ENCODE measurements around the gene PCDHB11. TPM values are rescaled to one million over a fixed set of nuclear protein-coding genes. Genes with fewer than 3 reads are reported as not detected.
"Not testable (repeated sequence)": the region's sequence is repeated elsewhere in the genome, so short reads cannot be mapped to it uniquely, and the experiment has no call there.

PCDHB11 gene
- total and polyA plus RNA-seq, 2 donors (not counting 3 experiments of a cell fraction or from before 2014, with no cell fraction given), result 0.11 to 0.18 TPM

- no TSS peak for BruUV-seq (replicated peaks)
- ChIA-PET CTCF (interaction anchor here (0.9 to 1.4 kb wide), 5 partner anchors 10 to 356 kb away, joined by 3 to 4 read pairs (median 4); partner anchors contain the start of gene PCDHGA11), POLR2A (no interaction called here)
- no peak within 1 kb of the TSS for H3K27ac ChIP-seq (ENCODE audit: insufficient read depth, low read depth, low read length)
- H3K4me1 ChIP-seq (ENCODE audit: control insufficient read depth, extremely low read depth, insufficient read depth, low read length), result no peaks in the 10 kb centered on the region
- H3K79me2 ChIP-seq (ENCODE audit: control insufficient read depth, insufficient read depth, low read length), result no peaks in the 10 kb centered on the region
- TF ChIP-seq JUN (IDR thresholded peaks at IDR 0.05; ENCODE audit: borderline replicate concordance, insufficient read depth, insufficient read length, low read depth) (no peak), GATA2 (IDR thresholded peaks at IDR 0.05; ENCODE audit: insufficient read depth, insufficient read length, low read depth, low read length) (no peak), EZH2 (IDR thresholded peaks at IDR 0.05; ENCODE audit: borderline replicate concordance, low read depth, low read length, severe bottlenecking) (no peak), MYC (IDR thresholded peaks at IDR 0.05; ENCODE audit: low read depth, low read length) (no peak), POLR2AphosphoS5 (IDR thresholded peaks at IDR 0.05; ENCODE audit: insufficient read depth, low read depth, low read length) (no peak), MAX (IDR thresholded peaks at IDR 0.05; ENCODE audit: insufficient read depth, insufficient read length) (no peak), POLR2A (IDR thresholded peaks at IDR 0.05; ENCODE audit: low read depth, low read length) (no peak), FOS (IDR thresholded peaks at IDR 0.05; ENCODE audit: borderline replicate concordance, insufficient read depth, low read length) (no peak)
- TF ChIP-seq, protein P1, sequence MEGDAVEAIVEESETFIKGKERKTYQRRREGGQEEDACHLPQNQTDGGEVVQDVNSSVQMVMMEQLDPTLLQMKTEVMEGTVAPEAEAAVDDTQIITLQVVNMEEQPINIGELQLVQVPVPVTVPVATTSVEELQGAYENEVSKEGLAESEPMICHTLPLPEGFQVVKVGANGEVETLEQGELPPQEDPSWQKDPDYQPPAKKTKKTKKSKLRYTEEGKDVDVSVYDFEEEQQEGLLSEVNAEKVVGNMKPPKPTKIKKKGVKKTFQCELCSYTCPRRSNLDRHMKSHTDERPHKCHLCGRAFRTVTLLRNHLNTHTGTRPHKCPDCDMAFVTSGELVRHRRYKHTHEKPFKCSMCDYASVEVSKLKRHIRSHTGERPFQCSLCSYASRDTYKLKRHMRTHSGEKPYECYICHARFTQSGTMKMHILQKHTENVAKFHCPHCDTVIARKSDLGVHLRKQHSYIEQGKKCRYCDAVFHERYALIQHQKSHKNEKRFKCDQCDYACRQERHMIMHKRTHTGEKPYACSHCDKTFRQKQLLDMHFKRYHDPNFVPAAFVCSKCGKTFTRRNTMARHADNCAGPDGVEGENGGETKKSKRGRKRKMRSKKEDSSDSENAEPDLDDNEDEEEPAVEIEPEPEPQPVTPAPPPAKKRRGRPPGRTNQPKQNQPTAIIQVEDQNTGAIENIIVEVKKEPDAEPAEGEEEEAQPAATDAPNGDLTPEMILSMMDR (IDR thresholded peaks at IDR 0.05; ENCODE audit: extremely low read depth in 1 of 2, insufficient read depth in 1 of 2, low read depth in 1 of 2, low read length in 2 of 2), result no peak
- H3K4me3 ChIP-seq (replicated peaks in 1 of 3; ENCODE audit: insufficient read depth in 1 of 3, low read depth in 1 of 3, low read length in 3 of 3), result no peak within 1 kb of the TSS
- H3K4me2 ChIP-seq (ENCODE audit: insufficient read depth, low read length), result no peak within 1 kb of the TSS
- no peaks in the 10 kb centered on the region for H3K36me3 ChIP-seq (ENCODE audit: control insufficient read depth in 2 of 2, extremely low read depth in 1 of 2, insufficient read depth in 2 of 2, low read length in 2 of 2)
- H2AFZ ChIP-seq (ENCODE audit: low read depth, low read length), result no peak within 1 kb of the TSS
- H3K9ac ChIP-seq (replicated peaks; ENCODE audit: extremely low read depth, insufficient read depth, low read length), result no peak within 1 kb of the TSS
- no peaks in the 10 kb centered on the region for H3K9me1 ChIP-seq (replicated peaks; ENCODE audit: control insufficient read depth, extremely low read depth, insufficient read depth, low read length)
- intact Hi-C loops (cut with micrococcal nuclease) (no loop called here), dilution Hi-C loops (cut with MboI; ENCODE audit: extremely low pct_ligation_motif_present, low sequenced_read_pairs) (no loop called here)
- FAIRE-seq (no peak), DNase-seq (ENCODE audit: low read depth, low spot score) (peak; percentile 24)
- H3K27me3 ChIP-seq (ENCODE audit: control insufficient read depth in 2 of 2, insufficient read depth in 2 of 2, low read length in 2 of 2), result no peaks in the 10 kb centered on the region
- no peaks in the 10 kb centered on the region for H3K9me3 ChIP-seq (replicated peaks; ENCODE audit: control insufficient read depth, insufficient read depth, low read length)
- no peaks in the 10 kb centered on the region for H4K20me1 ChIP-seq (replicated peaks; ENCODE audit: control insufficient read depth, extremely low read depth, insufficient read depth, low read length)
These were observed 9.1 kb downstream of the PCDHB11 start, which contains the start of gene PCDHB12 for GRCh38 chr5:141208478-141208877. TSS of gene PCDHB12 (plus strand) at chr5:141208719. CDS start at chr5:141208908, 189 bp downstream.

DNA sequence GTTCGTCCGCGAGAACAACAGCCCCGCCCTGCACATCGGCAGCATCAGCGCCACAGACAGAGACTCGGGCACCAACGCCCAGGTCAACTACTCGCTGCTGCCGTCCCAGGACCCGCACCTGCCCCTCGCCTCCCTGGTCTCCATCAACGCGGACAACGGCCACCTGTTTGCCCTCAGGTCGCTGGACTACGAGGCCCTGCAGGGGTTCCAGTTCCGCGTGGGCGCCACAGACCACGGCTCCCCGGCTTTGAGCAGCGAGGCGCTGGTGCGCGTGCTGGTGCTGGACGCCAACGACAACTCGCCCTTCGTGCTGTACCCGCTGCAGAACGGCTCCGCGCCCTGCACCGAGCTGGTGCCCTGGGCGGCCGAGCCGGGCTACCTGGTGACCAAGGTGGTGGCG, 10.9 kb downstream of the PCDHB11 start:
- POLR2A ChIA-PET, result not testable (repeated sequence)

DNA sequence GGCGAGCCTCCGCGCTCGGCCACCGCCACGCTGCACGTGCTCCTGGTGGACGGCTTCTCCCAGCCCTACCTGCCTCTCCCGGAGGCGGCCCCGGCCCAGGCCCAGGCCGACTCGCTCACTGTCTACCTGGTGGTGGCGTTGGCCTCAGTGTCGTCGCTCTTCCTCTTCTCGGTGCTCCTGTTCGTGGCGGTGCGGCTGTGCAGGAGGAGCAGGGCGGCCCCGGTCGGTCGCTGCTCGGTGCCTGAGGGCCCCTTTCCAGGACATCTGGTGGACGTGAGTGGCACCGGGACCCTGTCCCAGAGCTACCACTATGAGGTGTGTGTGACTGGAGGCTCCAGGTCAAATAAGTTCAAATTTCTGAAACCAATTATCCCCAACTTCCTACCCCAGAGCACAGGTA, 11.4 kb downstream of the PCDHB11 start:
- H2AFZ ChIP-seq (ENCODE audit: low read depth, low read length); H3K4me3 ChIP-seq (replicated peaks in 1 of 3; ENCODE audit: insufficient read depth in 1 of 3, low read depth in 1 of 3, low read length in 3 of 3); DNase-seq (ENCODE audit: low read depth, low spot score); FAIRE-seq; dilution Hi-C loops (cut with MboI; ENCODE audit: extremely low pct_ligation_motif_present, low sequenced_read_pairs); BruUV-seq (replicated peaks); H3K27me3 ChIP-seq (ENCODE audit: control insufficient read depth in 2 of 2, insufficient read depth in 2 of 2, low read length in 2 of 2); H3K9me1 ChIP-seq (replicated peaks; ENCODE audit: control insufficient read depth, extremely low read depth, insufficient read depth, low read length); CTCF ChIA-PET; H3K79me2 ChIP-seq (ENCODE audit: control insufficient read depth, insufficient read depth, low read length); H3K36me3 ChIP-seq (ENCODE audit: control insufficient read depth in 2 of 2, extremely low read depth in 1 of 2, insufficient read depth in 2 of 2, low read length in 2 of 2); H3K9me3 ChIP-seq (replicated peaks; ENCODE audit: control insufficient read depth, insufficient read depth, low read length); POLR2A ChIA-PET; H3K27ac ChIP-seq (ENCODE audit: insufficient read depth, low read depth, low read length); H4K20me1 ChIP-seq (replicated peaks; ENCODE audit: control insufficient read depth, extremely low read depth, insufficient read depth, low read length); H3K4me1 ChIP-seq (ENCODE audit: control insufficient read depth, extremely low read depth, insufficient read depth, low read length); H3K4me2 ChIP-seq (ENCODE audit: insufficient read depth, low read length); H3K9ac ChIP-seq (replicated peaks; ENCODE audit: extremely low read depth, insufficient read depth, low read length); intact Hi-C loops (cut with micrococcal nuclease): not testable (repeated sequence)

More for the DNA sequence above, 10.9 kb downstream of the PCDHB11 start:
- CTCF ChIA-PET; intact Hi-C loops (cut with micrococcal nuclease); H3K4me1 ChIP-seq (ENCODE audit: control insufficient read depth, extremely low read depth, insufficient read depth, low read length); H2AFZ ChIP-seq (ENCODE audit: low read depth, low read length); dilution Hi-C loops (cut with MboI; ENCODE audit: extremely low pct_ligation_motif_present, low sequenced_read_pairs); H3K9ac ChIP-seq (replicated peaks; ENCODE audit: extremely low read depth, insufficient read depth, low read length); H3K4me2 ChIP-seq (ENCODE audit: insufficient read depth, low read length); H4K20me1 ChIP-seq (replicated peaks; ENCODE audit: control insufficient read depth, extremely low read depth, insufficient read depth, low read length); H3K36me3 ChIP-seq (ENCODE audit: control insufficient read depth in 2 of 2, extremely low read depth in 1 of 2, insufficient read depth in 2 of 2, low read length in 2 of 2); H3K27me3 ChIP-seq (ENCODE audit: control insufficient read depth in 2 of 2, insufficient read depth in 2 of 2, low read length in 2 of 2); H3K9me1 ChIP-seq (replicated peaks; ENCODE audit: control insufficient read depth, extremely low read depth, insufficient read depth, low read length); BruUV-seq (replicated peaks); H3K79me2 ChIP-seq (ENCODE audit: control insufficient read depth, insufficient read depth, low read length); H3K9me3 ChIP-seq (replicated peaks; ENCODE audit: control insufficient read depth, insufficient read depth, low read length); H3K27ac ChIP-seq (ENCODE audit: insufficient read depth, low read depth, low read length); DNase-seq (ENCODE audit: low read depth, low spot score); FAIRE-seq; H3K4me3 ChIP-seq (replicated peaks in 1 of 3; ENCODE audit: insufficient read depth in 1 of 3, low read depth in 1 of 3, low read length in 3 of 3): not testable (repeated sequence)

Measured in endothelial cell of umbilical vein (primary cell).